OCI-LY7 (cell line): ENCODE results near the gene PLCB2. TPM values are rescaled to one million over a fixed set of nuclear protein-coding genes. Genes with fewer than 3 reads are reported as not detected.

Experiments
- Bru-seq: library from RNA; stranded (reverse); fragments of 400-500 nt; gene quantifications from one replicate; lab custom pipeline; 2021; lab: Mats Ljungman, UMichigan
- BruChase-seq, 2 experiments: library from RNA; stranded (reverse); fragments of 400-500 nt; gene quantifications; one replicate each; lab custom pipeline; 2021; lab: Mats Ljungman, UMichigan
- BruUV-seq: library from RNA; stranded (reverse); fragments of 400-500 nt; replicated peaks from 2 replicates; lab custom pipeline; 2021; lab: Mats Ljungman, UMichigan
- CTCF ChIA-PET: fragments of 300-600 bp; sonication (Branson Sonifier 250); formaldehyde crosslinking; loops from one replicate; lab custom pipeline; 2022; ENCODE audit warnings: antibody characterized with exemption; ENCODE audit not compliant: unreplicated experiment; lab: Charles Lee
- POLR2A ChIA-PET: fragments of 300-600 bp; sonication (Branson Sonifier 250); formaldehyde crosslinking; loops from one replicate; lab custom pipeline; 2022; ENCODE audit warnings: antibody characterized with exemption; lab: Charles Lee
- DNase-seq: peaks from one replicate; pipeline ENCODE4 v3.0.0-alpha.2; 2015; ENCODE audit warnings: low spot score
- H2AFZ ChIP-seq: fragments of 200-600 bp; sonication (generic), shearing (Covaris generic); 2 replicates; pipeline ENCODE4 v1.6.1; 2014; ENCODE audit warnings: mild to moderate bottlenecking, antibody characterized with exemption, low read length, moderate library complexity
- H3K27ac ChIP-seq: fragments of 200-600 bp; sonication (generic); 2 replicates; pipeline ENCODE4 v1.5.1; 2014; ENCODE audit warnings: mixed run types, low read depth, mild to moderate bottlenecking, moderate library complexity, low read length, inconsistent platforms; ENCODE audit not compliant: poor library complexity, severe bottlenecking
- H3K36me3 ChIP-seq: fragments of 200-600 bp; sonication (generic); 2 replicates; pipeline ENCODE4 v1.6.1; 2014; ENCODE audit warnings: mild to moderate bottlenecking, antibody characterized with exemption, low read length, moderate library complexity, mixed read lengths; ENCODE audit not compliant: insufficient read depth
- H3K4me1 ChIP-seq: fragments of 200-600 bp; sonication (generic); 2 replicates; pipeline ENCODE4 v1.5.1; 2014; ENCODE audit warnings: mild to moderate bottlenecking, low read length; ENCODE audit not compliant: insufficient read depth, poor library complexity, severe bottlenecking
- H3K4me2 ChIP-seq: fragments of 200-600 bp; sonication (generic); 2 replicates; pipeline ENCODE4 v1.6.1; 2014; ENCODE audit warnings: mild to moderate bottlenecking, low read length
- H3K4me3 ChIP-seq: fragments of 200-600 bp; sonication (generic); 2 replicates; pipeline ENCODE4 v1.5.1; 2014; ENCODE audit warnings: mild to moderate bottlenecking, low read depth, low read length; ENCODE audit not compliant: poor library complexity, severe bottlenecking
- H3K79me2 ChIP-seq: fragments of 200-600 bp; sonication (generic); 2 replicates; pipeline ENCODE4 v1.6.1; 2016; ENCODE audit warnings: low read depth, mild to moderate bottlenecking, low read length, moderate library complexity, mixed read lengths; ENCODE audit not compliant: insufficient read depth
- H3K9me2 ChIP-seq: fragments of 200-600 bp; sonication (generic); 2 replicates; pipeline ENCODE4 v1.6.1; 2016; ENCODE audit warnings: mild to moderate bottlenecking, low read length, mixed read lengths; ENCODE audit not compliant: insufficient read depth
- H3K9me3 ChIP-seq: fragments of 200-600 bp; sonication (generic); 2 replicates; pipeline ENCODE4 v1.6.1; 2014; ENCODE audit warnings: mild to moderate bottlenecking, mixed run types, low read length, mixed read lengths
- H4K20me1 ChIP-seq: fragments of 200-600 bp; sonication (generic); 2 replicates; pipeline ENCODE4 v1.6.1; 2014; ENCODE audit warnings: mild to moderate bottlenecking, antibody characterized with exemption, low read length, moderate library complexity, mixed read lengths; ENCODE audit not compliant: insufficient read depth
- EZH2phosphoT487 ChIP-seq: fragments of 200-600 bp; sonication (generic); IDR thresholded peaks from 2 replicates; pipeline ENCODE4 v1.6.1; 2018; ENCODE audit warnings: low read depth, borderline replicate concordance, mild to moderate bottlenecking, mixed run types, antibody characterized with exemption, low read length, moderate library complexity, mixed read lengths
- intact Hi-C: fragments of 100-400 bp; cut with micrococcal nuclease; formaldehyde crosslinking; loops from one replicate; pipeline ENCODE4 v1.10.0; 2022; ENCODE audit not compliant: unreplicated experiment
- long read RNA-seq: library from polyadenylated mRNA; stranded (forward); transcript quantifications from one replicate; pipeline ENCODE4 v2.0.0, GENCODE V29; 2022
- total RNA-seq, 2 experiments: library from RNA; depleted of rRNA in 1 of 2; stranded (reverse); fragments of >200 nt in 1 of 2; shearing (Covaris generic) in 1 of 2; gene quantifications; 2 replicates each; pipeline ENCODE4 v1.2.3, GENCODE V29; 2014 to 2022
- TF ChIP-seq, protein P1 (sequence below): fragments of 200-600 bp; sonication (generic); conservative IDR thresholded peaks from 2 replicates; pipeline ENCODE4 v1.5.1; 2014; ENCODE audit warnings: mild to moderate bottlenecking, antibody characterized with exemption, low read length, moderate library complexity, mixed read lengths

The PLCB2 gene, protein sequence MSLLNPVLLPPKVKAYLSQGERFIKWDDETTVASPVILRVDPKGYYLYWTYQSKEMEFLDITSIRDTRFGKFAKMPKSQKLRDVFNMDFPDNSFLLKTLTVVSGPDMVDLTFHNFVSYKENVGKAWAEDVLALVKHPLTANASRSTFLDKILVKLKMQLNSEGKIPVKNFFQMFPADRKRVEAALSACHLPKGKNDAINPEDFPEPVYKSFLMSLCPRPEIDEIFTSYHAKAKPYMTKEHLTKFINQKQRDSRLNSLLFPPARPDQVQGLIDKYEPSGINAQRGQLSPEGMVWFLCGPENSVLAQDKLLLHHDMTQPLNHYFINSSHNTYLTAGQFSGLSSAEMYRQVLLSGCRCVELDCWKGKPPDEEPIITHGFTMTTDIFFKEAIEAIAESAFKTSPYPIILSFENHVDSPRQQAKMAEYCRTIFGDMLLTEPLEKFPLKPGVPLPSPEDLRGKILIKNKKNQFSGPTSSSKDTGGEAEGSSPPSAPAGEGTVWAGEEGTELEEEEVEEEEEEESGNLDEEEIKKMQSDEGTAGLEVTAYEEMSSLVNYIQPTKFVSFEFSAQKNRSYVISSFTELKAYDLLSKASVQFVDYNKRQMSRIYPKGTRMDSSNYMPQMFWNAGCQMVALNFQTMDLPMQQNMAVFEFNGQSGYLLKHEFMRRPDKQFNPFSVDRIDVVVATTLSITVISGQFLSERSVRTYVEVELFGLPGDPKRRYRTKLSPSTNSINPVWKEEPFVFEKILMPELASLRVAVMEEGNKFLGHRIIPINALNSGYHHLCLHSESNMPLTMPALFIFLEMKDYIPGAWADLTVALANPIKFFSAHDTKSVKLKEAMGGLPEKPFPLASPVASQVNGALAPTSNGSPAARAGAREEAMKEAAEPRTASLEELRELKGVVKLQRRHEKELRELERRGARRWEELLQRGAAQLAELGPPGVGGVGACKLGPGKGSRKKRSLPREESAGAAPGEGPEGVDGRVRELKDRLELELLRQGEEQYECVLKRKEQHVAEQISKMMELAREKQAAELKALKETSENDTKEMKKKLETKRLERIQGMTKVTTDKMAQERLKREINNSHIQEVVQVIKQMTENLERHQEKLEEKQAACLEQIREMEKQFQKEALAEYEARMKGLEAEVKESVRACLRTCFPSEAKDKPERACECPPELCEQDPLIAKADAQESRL
- total RNA-seq (2014; rRNA removed; shearing (Covaris generic)) = not detected in 2 replicates
- 9.2 and 9.6 TPM in 2 replicates for total RNA-seq (2022)
- Bru-seq, nascent RNA = percentile 22 among the genes with signal in this experiment
- BruChase-seq, experiment 1, labeled RNA remaining after a 6-hour chase = percentile 34 among the genes with signal in this experiment
- BruChase-seq, experiment 2, labeled RNA remaining after a 2-hour chase = percentile 31 among the genes with signal in this experiment
- long read RNA-seq, full-length matches to known transcripts = 3 of 14 reads
- long read RNA-seq, partial matches to known transcripts = 4 of 14 reads
- long read RNA-seq, other reads (novel, unspliced or antisense) = 7 of 14 reads

DNA sequence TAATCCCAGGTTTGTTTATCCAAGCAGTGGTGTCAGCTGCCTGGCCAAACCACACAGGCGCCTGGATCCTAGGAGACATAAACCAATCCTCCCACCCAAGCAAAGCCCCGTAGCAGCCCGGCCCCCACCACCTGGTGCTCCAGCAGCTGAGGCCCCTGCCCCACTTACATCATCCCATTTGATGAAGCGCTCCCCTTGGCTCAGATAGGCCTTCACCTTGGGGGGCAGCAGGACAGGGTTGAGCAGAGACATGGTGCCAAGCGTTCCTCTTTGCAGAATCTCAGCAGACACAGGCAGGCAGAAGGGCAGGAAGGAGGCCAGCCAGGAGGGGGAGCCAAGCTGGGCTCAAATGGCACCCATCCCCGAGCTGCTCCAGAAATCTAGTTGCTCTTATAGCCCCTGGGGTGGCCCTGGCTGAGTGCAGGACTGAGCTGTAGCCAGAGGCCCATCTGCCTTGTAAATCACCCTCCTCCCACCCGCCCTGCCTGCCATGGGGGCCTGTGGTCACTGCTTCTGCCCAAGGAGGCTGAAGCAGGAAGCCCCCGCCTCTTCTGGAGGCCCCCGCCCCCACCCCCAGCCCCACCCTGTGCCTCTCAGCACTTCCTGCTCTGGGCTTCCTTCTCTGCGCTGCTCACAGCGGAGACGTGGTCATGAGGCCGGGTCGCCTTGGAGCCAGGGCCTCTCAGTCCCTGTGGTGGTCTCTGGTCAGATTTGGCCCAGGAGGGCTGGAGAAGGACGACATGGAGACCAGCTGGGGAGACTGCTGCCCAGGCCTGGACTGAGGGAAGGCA, at the start of gene PLCB2:
Gene PLCB2 (minus strand): TSS at position 515 of the 791 bp plus-strand sequence. CDS start 263 bp downstream, at position 252.
- H3K4me2 ChIP-seq = peak within 1 kb of the TSS; percentile 24; the same call in 1 of the 2 replicates
- no peaks in the 10 kb centered on the region for H3K36me3 ChIP-seq
- no peaks in the 10 kb centered on the region for H3K9me3 ChIP-seq
- peak; percentile 18 for DNase-seq
- H3K4me1 ChIP-seq = no peaks in the 10 kb centered on the region
- no peak within 1 kb of the TSS for H2AFZ ChIP-seq
- ChIA-PET POLR2A (interaction anchor here (1.0 to 1.4 kb wide), 3 partner anchors 12 to 200 kb away, joined by 3 to 4 read pairs (median 3); no protein-coding TSS in a partner anchor), CTCF (interaction anchor here (1.0 kb wide), 1 partner anchor 30 kb away, joined by 4 read pairs; no protein-coding TSS in a partner anchor)
- H4K20me1 ChIP-seq = no peaks in the 10 kb centered on the region
- no peaks in the 10 kb centered on the region for H3K9me2 ChIP-seq
- H3K4me3 ChIP-seq = no peak within 1 kb of the TSS
- no peaks in the 10 kb centered on the region for H3K79me2 ChIP-seq
- TF ChIP-seq, protein P1, sequence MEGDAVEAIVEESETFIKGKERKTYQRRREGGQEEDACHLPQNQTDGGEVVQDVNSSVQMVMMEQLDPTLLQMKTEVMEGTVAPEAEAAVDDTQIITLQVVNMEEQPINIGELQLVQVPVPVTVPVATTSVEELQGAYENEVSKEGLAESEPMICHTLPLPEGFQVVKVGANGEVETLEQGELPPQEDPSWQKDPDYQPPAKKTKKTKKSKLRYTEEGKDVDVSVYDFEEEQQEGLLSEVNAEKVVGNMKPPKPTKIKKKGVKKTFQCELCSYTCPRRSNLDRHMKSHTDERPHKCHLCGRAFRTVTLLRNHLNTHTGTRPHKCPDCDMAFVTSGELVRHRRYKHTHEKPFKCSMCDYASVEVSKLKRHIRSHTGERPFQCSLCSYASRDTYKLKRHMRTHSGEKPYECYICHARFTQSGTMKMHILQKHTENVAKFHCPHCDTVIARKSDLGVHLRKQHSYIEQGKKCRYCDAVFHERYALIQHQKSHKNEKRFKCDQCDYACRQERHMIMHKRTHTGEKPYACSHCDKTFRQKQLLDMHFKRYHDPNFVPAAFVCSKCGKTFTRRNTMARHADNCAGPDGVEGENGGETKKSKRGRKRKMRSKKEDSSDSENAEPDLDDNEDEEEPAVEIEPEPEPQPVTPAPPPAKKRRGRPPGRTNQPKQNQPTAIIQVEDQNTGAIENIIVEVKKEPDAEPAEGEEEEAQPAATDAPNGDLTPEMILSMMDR = peak; percentile 41; the same call in 1 of the 2 replicates
- TF ChIP-seq EZH2phosphoT487 = no peak
- intact Hi-C loops = no loop called here
- BruUV-seq = no TSS peak
- no peak within 1 kb of the TSS for H3K27ac ChIP-seq

DNA sequence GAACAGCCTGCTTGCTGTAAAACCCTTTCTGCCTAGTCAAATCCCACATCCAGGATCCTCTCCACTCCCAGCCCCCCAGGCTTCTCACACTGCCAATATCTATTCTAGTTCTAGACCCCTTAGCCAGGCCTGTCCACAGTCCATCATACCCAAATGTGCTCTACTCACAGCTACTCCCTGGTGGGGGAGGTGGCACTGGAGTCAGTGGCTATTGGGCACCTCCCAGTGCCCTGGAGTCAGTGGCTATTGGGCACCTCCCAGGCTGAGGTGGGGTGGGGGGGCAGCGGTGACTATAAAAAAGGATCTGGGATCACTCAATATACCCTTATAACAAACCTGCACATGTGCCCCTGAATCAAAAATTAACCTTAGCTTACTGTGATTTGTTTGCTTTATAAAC, 49.5 kb upstream of the PLCB2 start:
- POLR2A ChIA-PET = interaction anchor here (0.9 to 1.2 kb wide), 2 partner anchors 14 to 26 kb away, joined by 3 to 4 read pairs; partner anchors contain the start of gene KNSTRN
- Histone ChIP-seq H3K9me3 (no peaks in the 10 kb centered on the region), H4K20me1 (no peaks in the 10 kb centered on the region), H3K4me2 (peak overlapping the region; percentile 96), H3K4me3 (peak overlapping the region; percentile 80), H3K4me1 (peaks cover 11% of the 10 kb centered on the region), H3K27ac (no peak overlapping the region), H3K9me2 (no peaks in the 10 kb centered on the region), H2AFZ (peak overlapping the region; percentile 74; the same call in 1 of the 2 replicates), H3K79me2 (no peaks in the 10 kb centered on the region), H3K36me3 (no peaks in the 10 kb centered on the region)
- DNase-seq = no peak
- intact Hi-C loops = no loop called here
- BruUV-seq = no TSS peak
- CTCF ChIA-PET = no interaction called here
- TF ChIP-seq, protein P1 = no peak
- TF ChIP-seq EZH2phosphoT487 = no peak
